OCI-LY1 (cell line): ENCODE data around the gene KLK14.

Experiments
- H2AFZ ChIP-seq: fragments of 200-600 bp; sonication (generic), shearing (Covaris generic); 2 replicates; pipeline ENCODE4 v1.6.0; 2014; ENCODE audit warnings: antibody characterized with exemption, mild to moderate bottlenecking, low read length
- H3F3A ChIP-seq: fragments of 200-600 bp; sonication (generic), shearing (Covaris generic); 2 replicates; pipeline ENCODE4 v1.6.0; 2014; ENCODE audit warnings: mild to moderate bottlenecking, antibody characterized with exemption, low read length, moderate library complexity; ENCODE audit not compliant: insufficient read depth
- H3K27ac ChIP-seq: fragments of 200-600 bp; sonication (generic); 2 replicates; pipeline ENCODE4 v1.5.1; 2014; ENCODE audit warnings: low read length, mixed run types, mild to moderate bottlenecking, low read depth; ENCODE audit not compliant: poor library complexity, severe bottlenecking
- H3K27me3 ChIP-seq: fragments of 200-600 bp; sonication (generic); 2 replicates; pipeline ENCODE4 v1.6.0; 2014; ENCODE audit warnings: antibody characterized with exemption, mild to moderate bottlenecking, low read length, moderate library complexity; ENCODE audit not compliant: insufficient read depth
- H3K36me3 ChIP-seq: fragments of 200-600 bp; sonication (generic); 2 replicates; pipeline ENCODE4 v1.6.1; 2014; ENCODE audit warnings: mild to moderate bottlenecking, antibody characterized with exemption, low read length, moderate library complexity, mixed read lengths; ENCODE audit not compliant: insufficient read depth
- H3K4me1 ChIP-seq: fragments of 200-600 bp; sonication (generic); 2 replicates; pipeline ENCODE4 v1.5.1; 2014; ENCODE audit warnings: mild to moderate bottlenecking, low read length, moderate library complexity; ENCODE audit not compliant: insufficient read depth, severe bottlenecking
- H3K4me2 ChIP-seq: fragments of 200-600 bp; sonication (generic), shearing (Covaris generic); 2 replicates; pipeline ENCODE4 v1.6.1; 2014; ENCODE audit warnings: low read length
- H3K4me3 ChIP-seq: fragments of 200-600 bp; sonication (generic); 2 replicates; pipeline ENCODE4 v1.5.1; 2014; ENCODE audit warnings: low read length, low read depth, mild to moderate bottlenecking, mixed read lengths; ENCODE audit not compliant: poor library complexity, severe bottlenecking
- H3K79me2 ChIP-seq: fragments of 200-600 bp; shearing (Covaris generic); 2 replicates; pipeline ENCODE4 v1.6.1; 2016; ENCODE audit warnings: mixed run types, low read length, mixed read lengths; ENCODE audit not compliant: insufficient read depth
- H3K9ac ChIP-seq: fragments of 200-600 bp; sonication (generic), shearing (Covaris generic); 2 replicates; pipeline ENCODE4 v1.6.1; 2014; ENCODE audit warnings: mild to moderate bottlenecking, low read length, mixed read lengths
- H3K9me2 ChIP-seq: fragments of 200-600 bp; sonication (generic), shearing (Covaris generic); 2 replicates; pipeline ENCODE4 v1.6.1; 2014; ENCODE audit warnings: low read depth, mild to moderate bottlenecking, low read length, mixed read lengths
- H3K9me3 ChIP-seq: fragments of 200-600 bp; shearing (Covaris generic); 2 replicates; pipeline ENCODE4 v1.6.1; 2014; ENCODE audit warnings: low read length, mixed read lengths
- H4K20me1 ChIP-seq: fragments of 200-600 bp; sonication (generic), shearing (Covaris generic); 2 replicates; pipeline ENCODE4 v1.6.0; 2016; ENCODE audit warnings: mild to moderate bottlenecking, low read length; ENCODE audit not compliant: insufficient read depth
- EZH2 ChIP-seq: fragments of 200-600 bp; sonication (generic), shearing (Covaris generic); IDR thresholded peaks from 2 replicates; pipeline ENCODE4 v1.8.0; 2017; ENCODE audit warnings: borderline replicate concordance, mixed run types, mild to moderate bottlenecking, antibody characterized with exemption, low read length, moderate library complexity, mixed read lengths
- TF ChIP-seq, protein P1 (sequence below): fragments of 200-600 bp; sonication (generic), shearing (Covaris generic); IDR thresholded peaks from 2 replicates; pipeline ENCODE4 v1.5.1; 2017; ENCODE audit warnings: mild to moderate bottlenecking, antibody characterized with exemption, low read length, moderate library complexity, mixed read lengths

Gene KLK14

DNA sequence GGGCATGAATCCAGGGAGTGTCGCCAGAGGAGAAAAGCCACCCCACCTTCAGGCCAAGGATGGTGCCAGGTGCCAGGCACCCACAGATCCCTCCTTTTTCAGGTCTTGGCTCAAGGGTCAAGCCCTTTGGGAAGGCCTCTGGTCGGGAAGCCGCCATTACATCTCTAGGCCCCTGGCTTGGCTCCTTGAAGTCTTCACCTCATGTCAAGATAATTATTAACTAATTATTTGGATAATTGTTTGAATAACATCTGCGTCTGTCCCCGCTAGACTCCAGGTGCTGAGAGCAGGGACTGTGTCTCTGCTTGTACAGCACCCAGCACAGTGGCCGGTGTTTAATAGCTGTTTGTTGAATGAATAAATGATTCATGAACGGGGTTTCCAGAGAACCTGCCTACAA lies 19.0 kb downstream of the KLK14 start:
- Histone ChIP-seq H3K27ac (no peak overlapping the region), H3K9me2 (no peaks in the 10 kb centered on the region), H3K9me3 (no peaks in the 10 kb centered on the region), H3K9ac (no peak overlapping the region), H3K79me2 (no peaks in the 10 kb centered on the region), H3F3A (no peaks in the 10 kb centered on the region), H3K27me3 (no peaks in the 10 kb centered on the region; the same call in 1 of the 2 replicates), H3K4me2 (no peak overlapping the region), H3K36me3 (no peaks in the 10 kb centered on the region), H3K4me3 (no peak overlapping the region), H4K20me1 (no peaks in the 10 kb centered on the region), H3K4me1 (no peaks in the 10 kb centered on the region), H2AFZ (no peak overlapping the region)
- TF ChIP-seq EZH2 = no peak
- TF ChIP-seq, protein P1, sequence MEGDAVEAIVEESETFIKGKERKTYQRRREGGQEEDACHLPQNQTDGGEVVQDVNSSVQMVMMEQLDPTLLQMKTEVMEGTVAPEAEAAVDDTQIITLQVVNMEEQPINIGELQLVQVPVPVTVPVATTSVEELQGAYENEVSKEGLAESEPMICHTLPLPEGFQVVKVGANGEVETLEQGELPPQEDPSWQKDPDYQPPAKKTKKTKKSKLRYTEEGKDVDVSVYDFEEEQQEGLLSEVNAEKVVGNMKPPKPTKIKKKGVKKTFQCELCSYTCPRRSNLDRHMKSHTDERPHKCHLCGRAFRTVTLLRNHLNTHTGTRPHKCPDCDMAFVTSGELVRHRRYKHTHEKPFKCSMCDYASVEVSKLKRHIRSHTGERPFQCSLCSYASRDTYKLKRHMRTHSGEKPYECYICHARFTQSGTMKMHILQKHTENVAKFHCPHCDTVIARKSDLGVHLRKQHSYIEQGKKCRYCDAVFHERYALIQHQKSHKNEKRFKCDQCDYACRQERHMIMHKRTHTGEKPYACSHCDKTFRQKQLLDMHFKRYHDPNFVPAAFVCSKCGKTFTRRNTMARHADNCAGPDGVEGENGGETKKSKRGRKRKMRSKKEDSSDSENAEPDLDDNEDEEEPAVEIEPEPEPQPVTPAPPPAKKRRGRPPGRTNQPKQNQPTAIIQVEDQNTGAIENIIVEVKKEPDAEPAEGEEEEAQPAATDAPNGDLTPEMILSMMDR = no peak

DNA sequence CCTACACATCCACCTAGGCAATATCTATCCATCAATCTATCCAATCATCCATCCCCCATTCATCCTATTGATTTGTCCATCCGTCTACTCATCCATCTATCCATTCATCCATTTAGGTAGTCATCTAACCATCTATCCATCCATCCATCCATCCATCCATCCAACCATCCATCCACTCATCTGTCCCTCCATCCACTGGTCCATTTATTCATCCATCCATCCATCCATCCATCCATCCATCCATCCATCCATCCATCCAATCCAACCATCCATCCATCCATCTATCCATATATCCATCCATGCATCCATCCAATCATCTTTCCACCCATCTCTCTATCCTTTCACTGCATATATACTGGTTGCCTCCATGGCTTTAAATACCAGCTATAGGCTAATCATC lies 21.7 kb downstream of the KLK14 start:
- no peaks in the 10 kb centered on the region for H3K79me2 ChIP-seq
- H3K9me2 ChIP-seq = no peaks in the 10 kb centered on the region
- H3K9ac ChIP-seq = no peak overlapping the region
- H3F3A ChIP-seq = no peaks in the 10 kb centered on the region
- no peaks in the 10 kb centered on the region for H3K36me3 ChIP-seq
- H3K4me1 ChIP-seq = no peaks in the 10 kb centered on the region
- no peaks in the 10 kb centered on the region for H3K27me3 ChIP-seq
- H4K20me1 ChIP-seq = no peaks in the 10 kb centered on the region
- H2AFZ ChIP-seq = no peak overlapping the region
- H3K27ac ChIP-seq = no peak overlapping the region
- TF ChIP-seq, protein P1 = no peak
- TF ChIP-seq EZH2 = no peak
- H3K4me3 ChIP-seq = no peak overlapping the region
- H3K9me3 ChIP-seq = no peaks in the 10 kb centered on the region
- no peak overlapping the region for H3K4me2 ChIP-seq

DNA sequence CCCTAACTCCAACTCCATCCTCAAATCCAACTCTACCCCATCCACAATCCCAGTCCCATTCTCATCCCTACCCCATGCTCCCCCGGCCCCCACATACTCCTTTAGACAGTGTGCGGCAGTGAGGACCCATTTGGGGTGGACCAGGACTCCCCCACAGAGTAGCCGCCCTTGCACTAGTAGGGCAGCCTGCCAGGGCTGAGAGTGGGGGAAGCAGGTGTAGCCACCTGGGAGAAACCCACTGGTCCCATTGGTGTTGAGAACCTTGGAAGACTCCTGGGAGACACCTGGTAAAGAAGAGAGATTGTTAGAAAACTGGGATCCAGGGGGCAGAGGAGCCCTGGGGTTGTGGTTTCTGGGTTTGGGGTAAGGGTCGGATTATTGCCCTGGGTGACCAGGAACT lies 22.4 kb downstream of the KLK14 start:
- H3K9ac ChIP-seq = no peak overlapping the region
- H2AFZ ChIP-seq = no peak overlapping the region
- no peaks in the 10 kb centered on the region for H3K9me2 ChIP-seq
- no peaks in the 10 kb centered on the region for H3K9me3 ChIP-seq
- no peak overlapping the region for H3K4me3 ChIP-seq
- H3K36me3 ChIP-seq = no peaks in the 10 kb centered on the region
- H3K79me2 ChIP-seq = no peaks in the 10 kb centered on the region
- no peaks in the 10 kb centered on the region for H3K4me1 ChIP-seq
- H3F3A ChIP-seq = no peaks in the 10 kb centered on the region
- TF ChIP-seq, protein P1 = no peak
- no peak for TF ChIP-seq EZH2
- H4K20me1 ChIP-seq = no peaks in the 10 kb centered on the region
- no peaks in the 10 kb centered on the region for H3K27me3 ChIP-seq
- no peak overlapping the region for H3K4me2 ChIP-seq
- no peak overlapping the region for H3K27ac ChIP-seq
